H9 (cell line): Measurements from ENCODE around the gene UPP1. TPM values are rescaled to one million over a fixed set of nuclear protein-coding genes. Genes with fewer than 3 reads are reported as not detected.

Source experiments
- DNase-seq: peaks from one replicate; pipeline ENCODE4 v3.0.0-alpha.2; 2017
- H2AFZ ChIP-seq: one replicate; pipeline ENCODE4 v1.6.1; 2013; ENCODE audit warnings: mild to moderate bottlenecking, low read length, control low read depth, moderate library complexity
- H2AK5ac ChIP-seq: 2 replicates; pipeline ENCODE4 v1.6.1; 2013; ENCODE audit warnings: low read length, control low read depth, mixed read lengths; ENCODE audit not compliant: insufficient read length
- H2BK120ac ChIP-seq: one replicate; pipeline ENCODE4 v1.6.1; 2013; ENCODE audit warnings: low read depth, mild to moderate bottlenecking, low read length, control low read depth, inconsistent platforms; ENCODE audit not compliant: poor library complexity, severe bottlenecking
- H2BK12ac ChIP-seq: 2 replicates; pipeline ENCODE4 v1.6.1; 2013; ENCODE audit warnings: low read length, control low read depth, mixed read lengths, low read depth; ENCODE audit not compliant: insufficient read length
- H2BK15ac ChIP-seq: 2 replicates; pipeline ENCODE4 v1.6.1; 2013; ENCODE audit warnings: low read depth, low read length, control low read depth
- H2BK20ac ChIP-seq: one replicate; pipeline ENCODE4 v1.6.1; 2013; ENCODE audit warnings: low read depth, mild to moderate bottlenecking, low read length, control low read depth, inconsistent platforms; ENCODE audit not compliant: poor library complexity, severe bottlenecking
- H2BK5ac ChIP-seq: 2 replicates; pipeline ENCODE4 v1.6.1; 2013; ENCODE audit warnings: low read length, control low read depth, mixed read lengths; ENCODE audit not compliant: insufficient read length
- H3K14ac ChIP-seq: 2 replicates; pipeline ENCODE4 v1.6.1; 2013; ENCODE audit warnings: low read length, control low read depth; ENCODE audit not compliant: insufficient read depth
- H3K18ac ChIP-seq: 2 replicates; pipeline ENCODE4 v1.6.1; 2013; ENCODE audit warnings: low read depth, mild to moderate bottlenecking, mixed read lengths, low read length, control low read depth; ENCODE audit not compliant: insufficient read length
- H3K23ac ChIP-seq: 2 replicates; pipeline ENCODE4 v1.6.1; 2013; ENCODE audit warnings: low read length, control low read depth, mixed read lengths, low read depth; ENCODE audit not compliant: insufficient read length
- H3K23me2 ChIP-seq: 2 replicates; pipeline ENCODE4 v1.6.1; 2013; ENCODE audit warnings: low read depth, mild to moderate bottlenecking, mixed read lengths, low read length, control low read depth; ENCODE audit not compliant: insufficient read length, poor library complexity, severe bottlenecking
- H3K27ac ChIP-seq: 2 replicates; pipeline ENCODE4 v1.5.1; 2013; ENCODE audit warnings: low read length, control low read depth, mixed read lengths, low read depth; ENCODE audit not compliant: insufficient read length
- H3K27me3 ChIP-seq: 2 replicates; pipeline ENCODE4 v1.6.1; 2013; ENCODE audit warnings: low read length, control low read depth, inconsistent platforms; ENCODE audit not compliant: insufficient read depth
- H3K4ac ChIP-seq: 2 replicates; pipeline ENCODE4 v1.6.1; 2013; ENCODE audit warnings: low read depth, mild to moderate bottlenecking, control low read depth, inconsistent platforms, low read length, moderate library complexity
- H3K4me1 ChIP-seq: 2 replicates; pipeline ENCODE4 v1.6.1; 2013; ENCODE audit warnings: low read length, control low read depth, inconsistent platforms; ENCODE audit not compliant: insufficient read depth
- H3K4me2 ChIP-seq: 2 replicates; pipeline ENCODE4 v1.6.1; 2013; ENCODE audit warnings: low read length, control low read depth, mixed read lengths; ENCODE audit not compliant: insufficient read length, insufficient read depth
- H3K56ac ChIP-seq: 2 replicates; pipeline ENCODE4 v1.6.1; 2013; ENCODE audit warnings: low read depth, mild to moderate bottlenecking, mixed read lengths, low read length, control low read depth; ENCODE audit not compliant: insufficient read length
- H3K79me1 ChIP-seq: 2 replicates; pipeline ENCODE4 v1.6.1; 2013; ENCODE audit warnings: low read depth, mild to moderate bottlenecking, moderate library complexity, low read length, control low read depth, inconsistent platforms; ENCODE audit not compliant: insufficient read depth, poor library complexity, severe bottlenecking
- H3K79me2 ChIP-seq: 2 replicates; pipeline ENCODE4 v1.6.1; 2013; ENCODE audit warnings: low read length, control low read depth, inconsistent platforms; ENCODE audit not compliant: insufficient read depth
- H3K9ac ChIP-seq: 2 replicates; pipeline ENCODE4 v1.6.1; 2013; ENCODE audit warnings: low read length, control low read depth, mixed read lengths; ENCODE audit not compliant: insufficient read length; ENCODE audit errors: extremely low read depth
- H3K9me3 ChIP-seq: one replicate; pipeline ENCODE4 v1.6.1; 2013; ENCODE audit warnings: low read depth, low read length, inconsistent platforms; ENCODE audit not compliant: control insufficient read depth
- H3T11ph ChIP-seq: one replicate; pipeline ENCODE4 v1.6.1; 2013; ENCODE audit warnings: mild to moderate bottlenecking, low read length, control low read depth, inconsistent platforms
- H4K20me1 ChIP-seq: one replicate; pipeline ENCODE4 v1.6.1; 2013; ENCODE audit not compliant: control insufficient read depth, insufficient read length, insufficient read depth
- H4K5ac ChIP-seq: 2 replicates; pipeline ENCODE4 v1.6.1; 2013; ENCODE audit warnings: low read depth, mild to moderate bottlenecking, mixed read lengths, low read length, control low read depth; ENCODE audit not compliant: insufficient read length
- H4K8ac ChIP-seq: replicated peaks from 2 replicates; pipeline ENCODE4 v1.6.1; 2013; ENCODE audit warnings: low read length, control low read depth, mixed read lengths, low read depth; ENCODE audit not compliant: insufficient read length
- H4K91ac ChIP-seq: 2 replicates; pipeline ENCODE4 v1.6.1; 2013; ENCODE audit warnings: low read depth, mild to moderate bottlenecking, moderate library complexity, mixed read lengths, low read length, control low read depth; ENCODE audit not compliant: insufficient read length
- H3K27ac Mint-ChIP-seq, 3 experiments: 2 replicates in 2 of 3; 3 replicates in 1 of 3; pipeline ENCODE4 v1.8.0; 2020 to 2021; ENCODE audit warnings: mixed read lengths in 3 of 3, mild to moderate bottlenecking in 1 of 3, moderate library complexity in 1 of 3
- H3K27me3 Mint-ChIP-seq: 2 replicates; pipeline ENCODE4 v1.8.0; 2021; ENCODE audit warnings: low read depth, mild to moderate bottlenecking, moderate library complexity, mixed read lengths
- H3K36me3 Mint-ChIP-seq, 3 experiments: 2 replicates in 2 of 3; 3 replicates in 1 of 3; pipeline ENCODE4 v1.8.0; 2020 to 2021; ENCODE audit warnings: low read depth in 3 of 3, mixed read lengths in 3 of 3; ENCODE audit not compliant: insufficient read depth in 1 of 3
- H3K4me1 Mint-ChIP-seq, 2 experiments: 2 replicates each; pipeline ENCODE4 v1.8.0; 2020; ENCODE audit warnings: mixed read lengths in 2 of 2
- H3K4me3 Mint-ChIP-seq, 2 experiments: 2 replicates in 1 of 2; 3 replicates in 1 of 2; pipeline ENCODE4 v1.8.0; 2020 to 2021; ENCODE audit warnings: mild to moderate bottlenecking in 2 of 2, mixed read lengths in 2 of 2, moderate library complexity in 1 of 2
- H3K9me3 Mint-ChIP-seq, 2 experiments: 2 replicates in 1 of 2; 3 replicates in 1 of 2; pipeline ENCODE4 v1.8.0; 2020; ENCODE audit warnings: mild to moderate bottlenecking in 2 of 2, mixed read lengths in 2 of 2, moderate library complexity in 1 of 2
- WGBS: extraction: QIAGEN DNeasy Blood & Tissue Kit; methylation state at CpG from one replicate; pipeline ENCODE4 v1.1.7; 2013; ENCODE audit warnings: missing lambda C conversion rate, low lambda C conversion rate, mixed read lengths; ENCODE audit not compliant: insufficient read length; ENCODE audit errors: extremely low coverage; 5-methylcytosine and 5-hydroxymethylcytosine counted together
- total RNA-seq: library from RNA; stranded (reverse); gene quantifications from 2 replicates; pipeline ENCODE4 v1.2.1, GENCODE V29; 2021
- TF ChIP-seq, protein P1 (sequence below): fragments of 200-600 bp; sonication (generic); conservative IDR thresholded peaks from 3 replicates; pipeline ENCODE4 v1.8.0; 2021; ENCODE audit warnings: antibody characterized with exemption, mild to moderate bottlenecking

The UPP1 gene
- total RNA-seq, 1 experiment from 2014 or later, result 34.2 TPM

DNA sequence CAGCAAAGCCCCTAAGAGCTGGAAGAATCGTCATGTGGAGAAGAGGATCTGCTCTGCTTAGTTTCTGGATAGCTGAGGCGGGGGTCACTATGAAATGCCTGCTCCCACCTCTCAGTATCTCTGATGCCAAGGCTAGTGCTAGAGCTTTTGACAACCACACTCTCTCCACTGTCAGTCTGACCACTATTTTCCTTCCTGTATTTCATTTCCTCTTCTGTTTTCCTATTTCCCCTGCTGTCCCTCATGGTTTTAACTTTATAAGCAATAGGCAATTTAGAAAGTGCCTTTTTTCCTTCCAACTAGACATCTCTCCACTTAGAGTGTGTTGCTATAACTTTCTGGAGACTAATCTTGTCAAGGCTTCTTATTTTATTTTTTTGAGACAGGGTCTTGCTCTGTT lies 30.1 kb upstream of the UPP1 start:
- no peaks in the 10 kb centered on the region for H3K4me1 Mint-ChIP-seq
- H2BK12ac ChIP-seq, result no peak overlapping the region
- H3K23ac ChIP-seq, result no peak overlapping the region
- H4K91ac ChIP-seq, result no peak overlapping the region
- H2AK5ac ChIP-seq, result no peak overlapping the region
- no peak overlapping the region for H2AFZ ChIP-seq
- H3K36me3 Mint-ChIP-seq, result peaks cover 0 to 7% (median 4%) of the 10 kb centered on the region in 3 experiments; a peak in 3 of 7 replicates
- no peak overlapping the region for H3K14ac ChIP-seq
- no peak overlapping the region for H3K4me3 Mint-ChIP-seq
- no CpG with 5 or more reads among the region's 2 CpGs for WGBS
- no peak for DNase-seq
- no peaks in the 10 kb centered on the region for H3K23me2 ChIP-seq
- no peak overlapping the region for H2BK20ac ChIP-seq
- H2BK120ac ChIP-seq, result no peak overlapping the region
- H3K27ac ChIP-seq, result no peak overlapping the region
- H4K8ac ChIP-seq, result no peak overlapping the region
- no peak overlapping the region for H3K4ac ChIP-seq
- no peak overlapping the region for H2BK15ac ChIP-seq
- H2BK5ac ChIP-seq, result no peak overlapping the region
- H3K56ac ChIP-seq, result no peak overlapping the region
- no peak overlapping the region for H3K9ac ChIP-seq
- no peaks in the 10 kb centered on the region for H3K79me1 ChIP-seq
- H3T11ph ChIP-seq, result no peak overlapping the region
- H3K4me1 ChIP-seq, result no peaks in the 10 kb centered on the region
- H3K9me3 Mint-ChIP-seq, result peaks cover 7 to 17% of the 10 kb centered on the region in 2 experiments; a peak in 4 of 5 replicates
- H3K9me3 ChIP-seq, result no peaks in the 10 kb centered on the region
- no peaks in the 10 kb centered on the region; the same call in 1 of the 2 replicates for H3K27me3 ChIP-seq
- no peaks in the 10 kb centered on the region for H3K79me2 ChIP-seq
- H3K27me3 Mint-ChIP-seq, result peaks cover 1% of the 10 kb centered on the region; the same call in 1 of the 2 replicates
- no peaks in the 10 kb centered on the region for H4K20me1 ChIP-seq
- no peak overlapping the region for H3K27ac Mint-ChIP-seq
- TF ChIP-seq, protein P1, sequence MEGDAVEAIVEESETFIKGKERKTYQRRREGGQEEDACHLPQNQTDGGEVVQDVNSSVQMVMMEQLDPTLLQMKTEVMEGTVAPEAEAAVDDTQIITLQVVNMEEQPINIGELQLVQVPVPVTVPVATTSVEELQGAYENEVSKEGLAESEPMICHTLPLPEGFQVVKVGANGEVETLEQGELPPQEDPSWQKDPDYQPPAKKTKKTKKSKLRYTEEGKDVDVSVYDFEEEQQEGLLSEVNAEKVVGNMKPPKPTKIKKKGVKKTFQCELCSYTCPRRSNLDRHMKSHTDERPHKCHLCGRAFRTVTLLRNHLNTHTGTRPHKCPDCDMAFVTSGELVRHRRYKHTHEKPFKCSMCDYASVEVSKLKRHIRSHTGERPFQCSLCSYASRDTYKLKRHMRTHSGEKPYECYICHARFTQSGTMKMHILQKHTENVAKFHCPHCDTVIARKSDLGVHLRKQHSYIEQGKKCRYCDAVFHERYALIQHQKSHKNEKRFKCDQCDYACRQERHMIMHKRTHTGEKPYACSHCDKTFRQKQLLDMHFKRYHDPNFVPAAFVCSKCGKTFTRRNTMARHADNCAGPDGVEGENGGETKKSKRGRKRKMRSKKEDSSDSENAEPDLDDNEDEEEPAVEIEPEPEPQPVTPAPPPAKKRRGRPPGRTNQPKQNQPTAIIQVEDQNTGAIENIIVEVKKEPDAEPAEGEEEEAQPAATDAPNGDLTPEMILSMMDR, result no peak
- no peak overlapping the region for H3K4me2 ChIP-seq
- H4K5ac ChIP-seq, result no peak overlapping the region
- H3K18ac ChIP-seq, result no peak overlapping the region
